ENCODE measurements around the gene CFAP74. TPM values are rescaled to one million over a fixed set of nuclear protein-coding genes. Genes with fewer than 3 reads are reported as not detected.

The CFAP74 gene
- total and polyA plus RNA-seq, 2 of the 4 experiments (the other 2 are of a cell fraction), result not detected

DNA sequence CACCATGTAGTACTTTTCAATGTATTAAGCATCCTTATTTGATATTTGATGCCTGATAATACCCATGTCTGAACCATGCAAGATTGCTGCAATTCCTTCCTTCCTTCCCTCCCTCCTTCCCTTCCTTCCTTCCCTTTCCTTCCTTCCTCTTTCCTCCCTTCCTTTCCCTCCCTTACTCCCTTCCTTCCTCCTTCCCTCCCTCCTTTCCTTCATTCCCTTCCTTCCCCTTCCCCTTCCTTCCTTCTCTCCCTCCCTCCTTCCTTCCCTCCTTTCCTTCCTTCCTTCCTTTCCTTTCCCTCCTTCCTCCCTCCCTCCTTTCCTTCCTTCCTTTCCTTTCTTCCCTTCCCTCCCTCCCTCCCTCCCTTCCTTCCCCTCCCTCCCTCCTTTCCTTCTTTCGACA is 54.8 kb downstream of the CFAP74 start:
- no peak overlapping the region for H2AK9ac ChIP-seq (replicated peaks; ENCODE audit: low read depth, low read length, poor library complexity)
- DNase-seq, result no peak
- H3K4ac ChIP-seq (ENCODE audit: low read depth, low read length), result no peak overlapping the region
- H3K9me3 ChIP-seq (ENCODE audit: control insufficient read depth, insufficient read depth, low read length), result no peaks in the 10 kb centered on the region
- H4K91ac ChIP-seq (ENCODE audit: insufficient read depth, low read depth, low read length), result no peak overlapping the region
- H3K27me3 ChIP-seq (ENCODE audit: control insufficient read depth, insufficient read depth, low read length), result peaks cover 33% of the 10 kb centered on the region
- dilution Hi-C loops (cut with HindIII; ENCODE audit: low sequenced_read_pairs, unreplicated experiment) (no loop called here), intact Hi-C loops (cut with micrococcal nuclease) (no loop called here), in situ Hi-C loops (cut with MboI; ENCODE audit: low sequenced_read_pairs) (no loop called here)
- no peak overlapping the region for H2BK5ac ChIP-seq (ENCODE audit: low read depth, low read length, poor library complexity, severe bottlenecking)
- no peaks in the 10 kb centered on the region for H4K20me1 ChIP-seq (ENCODE audit: insufficient read depth, low read length)
- H2BK15ac ChIP-seq (ENCODE audit: low read depth, low read length), result no peak overlapping the region
- ChIA-PET CTCF (no interaction called here), POLR2A (ENCODE audit: unreplicated experiment) (no interaction called here)
- no peak overlapping the region for H2AK5ac ChIP-seq (ENCODE audit: low read depth, low read length)
- no TSS peak for BruUV-seq (replicated peaks)
- H4K8ac ChIP-seq (ENCODE audit: low read depth in 2 of 2, low read length in 2 of 2), result no peak overlapping the region
- no peaks in the 10 kb centered on the region for H3K79me1 ChIP-seq (ENCODE audit: low read depth in 1 of 2, low read length in 2 of 2)
- no peak overlapping the region for H3K4me2 ChIP-seq (ENCODE audit: low read depth, low read length)
- no peak overlapping the region for H2BK20ac ChIP-seq (ENCODE audit: low read depth, low read length)
- no peak overlapping the region for H3K9ac ChIP-seq (ENCODE audit: low read depth, low read length)
- H3K4me3 ChIP-seq (ENCODE audit: insufficient read depth, low read depth, low read length), result no peak overlapping the region
- H3K23ac ChIP-seq (ENCODE audit: low read depth, low read length), result no peak overlapping the region
- no peaks in the 10 kb centered on the region for H3K4me1 ChIP-seq (ENCODE audit: control insufficient read depth, insufficient read depth, low read length)
- no CpG with 5 or more reads among the region's 1 CpG for WGBS, 2 experiments (ENCODE audit: extremely low coverage in 2 of 2, insufficient read length in 1 of 2)
- H3K56ac ChIP-seq (ENCODE audit: extremely low read depth, insufficient read depth, low read length), result no peak overlapping the region
- no peak overlapping the region for H2BK120ac ChIP-seq (ENCODE audit: low read depth, low read length)
- no peak for ATAC-seq (ENCODE audit: low read depth)
- no peak overlapping the region for H3K14ac ChIP-seq (replicated peaks; ENCODE audit: low read depth, low read length)
- no peak overlapping the region for H3K18ac ChIP-seq (ENCODE audit: low read depth, low read length)
- no peak overlapping the region for H2AFZ ChIP-seq (replicated peaks; ENCODE audit: low read length, poor library complexity)
- no peak overlapping the region for H4K5ac ChIP-seq (ENCODE audit: low read depth, low read length)
- H3K36me3 ChIP-seq (ENCODE audit: control insufficient read depth, insufficient read depth, low read length), result no peaks in the 10 kb centered on the region
- no peak overlapping the region for H3K27ac ChIP-seq (ENCODE audit: insufficient read depth, low read length)
- 0 out of 2 replicates have a peak, but pooled peaks cover 3% of the 10 kb centered on the region for H3K9me1 ChIP-seq (ENCODE audit: insufficient read depth, low read length)
- TF ChIP-seq BHLHE40 (IDR thresholded peaks at IDR 0.05; ENCODE audit: low read depth, low read length), result no peak
- TF ChIP-seq MAZ (IDR thresholded peaks at IDR 0.05; ENCODE audit: borderline replicate concordance, low read depth, low read length), result no peak
- TF ChIP-seq RCOR1 (IDR thresholded peaks at IDR 0.05; ENCODE audit: insufficient replicate concordance, low read length), result no peak
- TF ChIP-seq, protein P1, sequence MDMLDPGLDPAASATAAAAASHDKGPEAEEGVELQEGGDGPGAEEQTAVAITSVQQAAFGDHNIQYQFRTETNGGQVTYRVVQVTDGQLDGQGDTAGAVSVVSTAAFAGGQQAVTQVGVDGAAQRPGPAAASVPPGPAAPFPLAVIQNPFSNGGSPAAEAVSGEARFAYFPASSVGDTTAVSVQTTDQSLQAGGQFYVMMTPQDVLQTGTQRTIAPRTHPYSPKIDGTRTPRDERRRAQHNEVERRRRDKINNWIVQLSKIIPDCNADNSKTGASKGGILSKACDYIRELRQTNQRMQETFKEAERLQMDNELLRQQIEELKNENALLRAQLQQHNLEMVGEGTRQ (IDR thresholded peaks at IDR 0.05; ENCODE audit: low read depth, low read length), result no peak
